ENCODE measurements around the gene KCTD1. TPM values are rescaled to one million over a fixed set of nuclear protein-coding genes. Genes with fewer than 3 reads are reported as not detected.

The KCTD1 gene
- total and polyA plus RNA-seq, 4 experiments from 2014 or later: 0.34 to 3.4 (median 2.8) TPM; not detected in 1

DNA sequence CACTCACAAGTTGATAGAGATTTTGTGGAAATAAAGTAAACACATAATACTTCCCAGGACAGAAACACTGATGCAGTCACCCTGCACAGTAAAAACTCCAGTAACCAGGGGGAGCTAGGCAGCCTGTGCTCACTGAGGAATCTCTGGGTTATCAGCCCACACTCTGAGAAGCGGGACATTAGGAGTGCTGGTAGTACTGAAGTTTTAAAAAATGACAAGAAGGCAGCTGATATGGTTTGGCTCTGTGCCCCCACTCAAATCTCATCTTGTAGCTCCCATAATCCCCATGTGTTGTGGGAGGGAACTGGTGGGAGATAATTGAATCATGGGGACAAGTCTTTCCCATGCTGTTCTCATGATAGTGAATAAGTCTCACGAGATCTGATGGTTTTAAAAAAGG lies 31.4 kb downstream of the KCTD1 start:
- H3K27me3 Mint-ChIP-seq: peaks cover 0 to 1% of the 10 kb centered on the region in 2 donors
- H3K27ac ChIP-seq (ENCODE audit: low read depth, low read length): no peak overlapping the region
- no peak overlapping the region for H3K27ac Mint-ChIP-seq
- DNase-seq: no peak
- ChIA-PET CTCF (ENCODE audit: partially characterized antibody) (interaction anchor here (0.7 kb wide), 1 partner anchor 103 kb away, joined by 3 read pairs; no protein-coding TSS in a partner anchor), POLR2A (ENCODE audit: partially characterized antibody) (no interaction called here)
- H3K36me3 Mint-ChIP-seq: no peaks in the 10 kb centered on the region
- no peak overlapping the region for H3K4me3 Mint-ChIP-seq
- intact Hi-C loops (cut with micrococcal nuclease): no loop called here
- H3K4me1 ChIP-seq (ENCODE audit: insufficient read depth, low read length): no peaks in the 10 kb centered on the region
- no peaks in the 10 kb centered on the region for H3K36me3 ChIP-seq (ENCODE audit: insufficient read depth, low read length)
- H3K4me1 Mint-ChIP-seq: peaks cover 0 to 3% (median under 1%) of the 10 kb centered on the region in 4 donors
- H3K9me3 ChIP-seq (ENCODE audit: control insufficient read depth in 1 of 2, low read length in 2 of 2): no peaks in the 10 kb centered on the region
- H3K4me3 ChIP-seq (ENCODE audit: low read length in 2 of 2): no peak overlapping the region
- H3K9me3 Mint-ChIP-seq: no peaks in the 10 kb centered on the region
- no peaks in the 10 kb centered on the region for H3K27me3 ChIP-seq (ENCODE audit: insufficient read depth, low read length)

DNA sequence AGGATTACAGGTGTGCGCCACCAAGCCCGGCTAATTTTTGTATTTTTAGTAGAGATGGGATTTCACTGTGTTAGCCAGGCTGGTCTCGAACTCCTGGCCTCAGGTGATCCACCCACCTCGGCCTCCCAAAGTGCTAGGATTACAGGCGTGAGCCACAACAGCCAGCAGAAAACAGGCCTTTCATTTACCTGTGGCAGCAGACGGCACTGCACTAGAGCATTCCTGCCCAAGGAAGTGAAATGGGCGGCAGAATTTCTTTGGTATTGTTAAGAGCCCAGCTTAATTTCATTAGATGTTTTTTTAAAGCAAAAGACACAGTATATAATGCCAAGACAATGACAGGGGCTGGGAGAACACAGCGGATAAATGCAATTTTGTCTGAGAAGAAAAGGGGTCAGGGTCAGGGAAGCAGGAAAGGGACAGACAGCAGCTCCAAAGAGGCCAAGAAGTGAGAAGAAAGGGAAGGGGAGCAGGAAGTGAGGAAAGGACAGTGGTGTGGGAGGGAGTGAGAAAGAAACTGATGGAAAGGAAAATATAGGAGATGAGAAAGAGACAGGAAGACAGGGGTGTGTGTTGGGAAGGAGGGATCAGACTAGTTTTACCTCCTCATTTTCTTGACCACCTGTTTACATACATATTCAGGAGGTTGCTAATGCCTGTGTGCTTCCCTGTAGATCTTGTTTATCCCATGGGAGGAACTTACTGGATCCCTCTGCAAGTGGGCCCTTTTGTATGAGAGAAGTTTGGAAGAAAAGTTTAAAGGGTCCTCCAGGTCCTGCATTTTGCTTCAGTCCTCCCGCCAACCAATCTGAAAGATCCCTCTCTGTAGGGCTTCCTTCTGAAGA lies 32.5 kb downstream of the KCTD1 start:
- Histone ChIP-seq H3K4me1 (ENCODE audit: insufficient read depth, low read length) (no peaks in the 10 kb centered on the region), H3K27ac (ENCODE audit: low read depth, low read length) (no peak overlapping the region), H3K36me3 (ENCODE audit: insufficient read depth, low read length) (no peaks in the 10 kb centered on the region), H3K9me3 (ENCODE audit: control insufficient read depth in 1 of 2, low read length in 2 of 2) (no peaks in the 10 kb centered on the region), H3K4me3 (ENCODE audit: low read length in 2 of 2) (no peak overlapping the region), H3K27me3 (ENCODE audit: insufficient read depth, low read length) (no peaks in the 10 kb centered on the region)
- CTCF ChIA-PET (ENCODE audit: partially characterized antibody): no interaction called here
- H3K4me1 Mint-ChIP-seq: peaks cover 0 to 3% (median under 1%) of the 10 kb centered on the region in 4 donors
- intact Hi-C loops (cut with micrococcal nuclease): no loop called here
- H3K36me3 Mint-ChIP-seq: no peaks in the 10 kb centered on the region
- DNase-seq: no peak
- no peaks in the 10 kb centered on the region for H3K9me3 Mint-ChIP-seq
- H3K4me3 Mint-ChIP-seq: no peak overlapping the region
- no peak overlapping the region for H3K27ac Mint-ChIP-seq
- POLR2A ChIA-PET (ENCODE audit: partially characterized antibody): no interaction called here
- H3K27me3 Mint-ChIP-seq: peaks cover 0 to 1% of the 10 kb centered on the region in 2 donors

DNA sequence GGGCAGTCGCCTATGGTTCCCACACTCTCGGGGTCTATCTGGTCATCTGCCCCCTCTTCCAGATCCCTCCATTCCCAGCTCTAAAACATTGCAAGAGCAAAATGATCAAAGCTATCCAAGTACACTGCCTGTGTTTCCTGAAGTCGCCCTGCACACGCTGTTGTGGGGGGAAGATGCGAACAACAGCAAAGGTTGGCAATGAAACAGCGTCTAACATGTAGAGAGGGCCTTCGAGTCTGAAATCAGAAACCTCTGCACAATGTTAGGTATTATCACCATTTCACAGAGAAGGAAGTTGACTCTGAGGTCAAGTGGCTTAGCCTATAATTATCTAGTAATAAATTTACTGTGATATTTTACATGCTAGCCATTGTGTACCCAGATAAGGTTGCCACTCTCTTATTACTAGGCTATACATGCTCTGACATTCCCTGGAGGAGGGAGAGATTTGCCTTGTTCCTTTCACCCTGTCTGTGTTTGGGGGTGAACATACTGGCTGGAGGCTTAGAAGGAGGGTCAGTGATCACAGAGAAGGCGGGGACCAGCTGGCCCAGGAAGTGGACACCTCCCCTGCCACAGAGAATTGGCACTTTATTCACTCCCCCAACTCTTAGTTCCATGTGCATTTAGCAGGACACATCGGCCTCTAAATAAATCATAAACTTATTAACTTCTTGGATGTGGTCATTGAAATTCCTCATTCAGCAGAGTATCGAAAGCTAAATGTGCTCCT lies 36.8 kb downstream of the KCTD1 start:
- peaks cover 0 to 1% of the 10 kb centered on the region in 2 donors for H3K27me3 Mint-ChIP-seq
- H3K36me3 Mint-ChIP-seq: no peaks in the 10 kb centered on the region
- no peak overlapping the region for H3K4me3 Mint-ChIP-seq
- H3K27ac ChIP-seq (ENCODE audit: low read depth, low read length): no peak overlapping the region
- H3K27ac Mint-ChIP-seq: no peak overlapping the region
- ChIA-PET POLR2A (ENCODE audit: partially characterized antibody) (no interaction called here), CTCF (ENCODE audit: partially characterized antibody) (no interaction called here)
- no peaks in the 10 kb centered on the region for H3K4me1 ChIP-seq (ENCODE audit: insufficient read depth, low read length)
- H3K27me3 ChIP-seq (ENCODE audit: insufficient read depth, low read length): no peaks in the 10 kb centered on the region
- H3K4me3 ChIP-seq (ENCODE audit: low read length in 2 of 2): no peak overlapping the region
- H3K36me3 ChIP-seq (ENCODE audit: insufficient read depth, low read length): no peaks in the 10 kb centered on the region
- DNase-seq: no peak
- no peaks in the 10 kb centered on the region for H3K9me3 ChIP-seq (ENCODE audit: control insufficient read depth in 1 of 2, low read length in 2 of 2)
- intact Hi-C loops (cut with micrococcal nuclease): no loop called here
- no peaks in the 10 kb centered on the region for H3K9me3 Mint-ChIP-seq
- H3K4me1 Mint-ChIP-seq: peaks cover 0 to 3% (median 0%) of the 10 kb centered on the region in 4 donors

DNA sequence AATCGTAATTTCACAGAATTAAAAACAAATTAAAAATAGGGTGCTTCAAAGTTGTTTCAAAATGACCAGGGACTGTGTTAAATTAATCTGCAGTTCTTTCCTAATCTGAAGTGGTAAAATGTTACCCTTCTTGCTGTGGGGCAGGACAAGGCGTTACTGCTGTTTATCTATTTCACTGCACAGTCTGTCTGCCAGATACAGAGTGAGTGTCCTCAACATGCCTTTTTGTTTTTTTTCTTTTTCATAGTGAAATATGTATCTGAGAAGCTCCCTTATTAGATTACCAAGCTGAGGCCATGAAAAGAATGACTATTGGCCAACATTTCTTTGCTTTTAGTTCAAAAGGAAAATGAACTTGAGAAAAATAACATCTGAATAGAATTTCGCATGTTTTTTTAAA lies 38.0 kb downstream of the KCTD1 start:
- Histone ChIP-seq H3K27me3 (ENCODE audit: insufficient read depth, low read length) (no peaks in the 10 kb centered on the region), H3K9me3 (ENCODE audit: control insufficient read depth in 1 of 2, low read length in 2 of 2) (no peaks in the 10 kb centered on the region), H3K27ac (ENCODE audit: low read depth, low read length) (no peak overlapping the region), H3K36me3 (ENCODE audit: insufficient read depth, low read length) (no peaks in the 10 kb centered on the region), H3K4me3 (ENCODE audit: low read length in 2 of 2) (no peak overlapping the region), H3K4me1 (ENCODE audit: insufficient read depth, low read length) (no peaks in the 10 kb centered on the region)
- Mint-ChIP-seq H3K27ac (no peak overlapping the region), H3K36me3 (no peaks in the 10 kb centered on the region), H3K27me3 (no peaks in the 10 kb centered on the region), H3K4me3 (no peak overlapping the region), H3K4me1 (peaks cover 0 to 3% (median 0%) of the 10 kb centered on the region in 4 donors), H3K9me3 (no peaks in the 10 kb centered on the region)
- no peak for DNase-seq
- ChIA-PET CTCF (ENCODE audit: partially characterized antibody) (no interaction called here), POLR2A (ENCODE audit: partially characterized antibody) (no interaction called here)
- intact Hi-C loops (cut with micrococcal nuclease): no loop called here

DNA sequence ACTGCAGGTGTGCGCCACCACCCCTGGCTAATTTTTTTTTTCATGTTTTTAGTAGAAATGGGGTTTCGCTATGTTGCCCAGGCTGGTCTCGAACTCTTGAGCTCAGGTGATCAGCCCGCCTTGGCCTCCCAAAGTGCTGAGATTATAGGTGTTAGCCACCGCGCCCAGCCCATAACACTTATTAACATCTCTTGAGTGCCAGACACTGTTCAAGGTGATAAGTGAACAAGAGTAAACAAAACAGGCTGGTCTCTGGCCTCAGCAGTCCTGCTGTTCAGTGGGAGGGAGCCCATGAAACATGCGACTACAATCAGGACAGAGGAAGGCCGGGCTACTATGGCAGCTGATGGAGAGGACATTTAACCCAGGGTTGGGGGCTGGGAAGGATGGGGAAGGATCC lies 42.3 kb downstream of the KCTD1 start:
- Histone ChIP-seq H3K9me3 (ENCODE audit: control insufficient read depth in 1 of 2, low read length in 2 of 2) (no peaks in the 10 kb centered on the region), H3K27ac (ENCODE audit: low read depth, low read length) (no peak overlapping the region), H3K27me3 (ENCODE audit: insufficient read depth, low read length) (no peaks in the 10 kb centered on the region), H3K4me1 (ENCODE audit: insufficient read depth, low read length) (no peaks in the 10 kb centered on the region), H3K4me3 (ENCODE audit: low read length in 2 of 2) (no peak overlapping the region), H3K36me3 (ENCODE audit: insufficient read depth, low read length) (no peaks in the 10 kb centered on the region)
- peaks cover 0 to 5% (median 2%) of the 10 kb centered on the region in 4 donors for H3K4me1 Mint-ChIP-seq
- ChIA-PET POLR2A (ENCODE audit: partially characterized antibody) (no interaction called here), CTCF (ENCODE audit: partially characterized antibody) (no interaction called here)
- intact Hi-C loops (cut with micrococcal nuclease): no loop called here
- peak overlapping the region in 1 of 8 donors; percentile 4 for H3K4me3 Mint-ChIP-seq
- no peaks in the 10 kb centered on the region for H3K27me3 Mint-ChIP-seq
- no peaks in the 10 kb centered on the region for H3K9me3 Mint-ChIP-seq
- no peak overlapping the region for H3K27ac Mint-ChIP-seq
- H3K36me3 Mint-ChIP-seq: no peaks in the 10 kb centered on the region
- DNase-seq: no peak

DNA sequence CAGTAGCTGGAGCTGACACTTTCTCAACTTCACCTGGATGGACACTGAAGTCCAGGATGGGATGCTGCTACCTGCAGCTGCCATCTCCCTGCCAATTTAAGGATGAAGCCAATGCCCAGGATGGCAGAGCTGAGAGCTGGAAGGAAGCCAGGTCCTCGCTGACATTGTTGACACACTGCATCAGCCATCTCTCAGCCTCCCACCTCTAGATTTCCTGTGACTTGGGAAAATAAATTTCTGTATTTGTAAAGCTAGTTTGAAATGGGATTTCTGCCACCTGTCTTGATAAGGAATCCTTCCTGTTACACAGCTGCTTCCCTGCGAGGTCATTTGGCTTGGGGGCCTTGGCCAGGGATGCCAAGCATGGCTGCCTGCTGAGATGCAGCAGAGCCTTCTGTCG lies 43.5 kb downstream of the KCTD1 start:
- Mint-ChIP-seq H3K27ac (peak overlapping the region in 1 of 7 donors; percentile 57), H3K4me3 (no peak overlapping the region), H3K27me3 (no peaks in the 10 kb centered on the region), H3K36me3 (no peaks in the 10 kb centered on the region), H3K9me3 (no peaks in the 10 kb centered on the region), H3K4me1 (peaks cover 0 to 5% (median 2%) of the 10 kb centered on the region in 4 donors)
- no peaks in the 10 kb centered on the region for H3K36me3 ChIP-seq (ENCODE audit: insufficient read depth, low read length)
- POLR2A ChIA-PET (ENCODE audit: partially characterized antibody): no interaction called here
- DNase-seq: no peak
- H3K9me3 ChIP-seq (ENCODE audit: control insufficient read depth in 1 of 2, low read length in 2 of 2): no peaks in the 10 kb centered on the region
- no peak overlapping the region for H3K4me3 ChIP-seq (ENCODE audit: low read length in 2 of 2)
- intact Hi-C loops (cut with micrococcal nuclease): no loop called here
- CTCF ChIA-PET (ENCODE audit: partially characterized antibody): no interaction called here
- H3K27me3 ChIP-seq (ENCODE audit: insufficient read depth, low read length): no peaks in the 10 kb centered on the region
- no peak overlapping the region for H3K27ac ChIP-seq (ENCODE audit: low read depth, low read length)
- H3K4me1 ChIP-seq (ENCODE audit: insufficient read depth, low read length): no peaks in the 10 kb centered on the region

DNA sequence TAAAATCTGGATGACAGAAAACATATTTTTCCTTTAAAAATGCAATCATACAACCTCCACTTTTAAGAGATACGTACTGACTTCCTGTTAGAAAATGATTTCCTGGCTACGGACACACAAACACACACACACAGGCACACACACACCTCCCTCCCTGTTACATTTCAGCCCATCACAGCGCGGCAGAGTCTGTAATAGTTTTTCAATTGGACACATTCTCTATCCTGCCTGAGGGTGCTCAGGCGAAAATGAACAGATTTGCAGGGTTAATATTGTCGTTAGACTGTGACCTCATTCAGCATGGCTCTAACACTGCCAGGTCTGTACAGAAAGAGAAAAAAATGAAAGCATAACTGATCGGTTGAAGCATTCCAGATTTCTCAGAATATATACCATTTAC lies 45.0 kb downstream of the KCTD1 start:
- ChIA-PET POLR2A (ENCODE audit: partially characterized antibody) (no interaction called here), CTCF (ENCODE audit: partially characterized antibody) (no interaction called here)
- peaks cover 0 to 5% (median 2%) of the 10 kb centered on the region in 4 donors for H3K4me1 Mint-ChIP-seq
- no peak overlapping the region for H3K27ac Mint-ChIP-seq
- Histone ChIP-seq H3K27ac (ENCODE audit: low read depth, low read length) (no peak overlapping the region), H3K4me3 (ENCODE audit: low read length in 2 of 2) (no peak overlapping the region), H3K27me3 (ENCODE audit: insufficient read depth, low read length) (no peaks in the 10 kb centered on the region), H3K36me3 (ENCODE audit: insufficient read depth, low read length) (no peaks in the 10 kb centered on the region), H3K9me3 (ENCODE audit: control insufficient read depth in 1 of 2, low read length in 2 of 2) (no peaks in the 10 kb centered on the region), H3K4me1 (ENCODE audit: insufficient read depth, low read length) (no peaks in the 10 kb centered on the region)
- peak overlapping the region in 2 of 8 donors; percentile 3 to 30 for H3K4me3 Mint-ChIP-seq
- DNase-seq: no peak
- no peaks in the 10 kb centered on the region for H3K9me3 Mint-ChIP-seq
- intact Hi-C loops (cut with micrococcal nuclease): no loop called here
- H3K27me3 Mint-ChIP-seq: no peaks in the 10 kb centered on the region
- H3K36me3 Mint-ChIP-seq: no peaks in the 10 kb centered on the region
